IMR-90 (cell line): Measurements from ENCODE around the gene CTNNA2. TPM values are rescaled to one million over a fixed set of nuclear protein-coding genes. Genes with fewer than 3 reads are reported as not detected.

ENCODE experiments used
- ATAC-seq: fragments of 200-7000 bp; cut with Tn5 transposase; 2 replicates; pipeline ENCODE4 v1.9.1; 2020; ENCODE audit warnings: low read depth, mild to moderate bottlenecking, moderate library complexity
- BruUV-seq: library from RNA; stranded (reverse); fragments of 400-500 nt; replicated peaks from 2 replicates; lab custom pipeline; 2021; lab: Mats Ljungman, UMichigan
- CTCF ChIA-PET: fragments of 300-600 bp; formaldehyde crosslinking; extraction: SDS; loops from one replicate; lab custom pipeline; 2021; ENCODE audit warnings: antibody characterized with exemption; lab: Yijun Ruan, JAX
- POLR2A ChIA-PET: fragments of 300-600 bp; sonication (Branson Sonifier 250); formaldehyde crosslinking; loops from one replicate; lab custom pipeline; 2022; ENCODE audit warnings: antibody characterized with exemption; ENCODE audit not compliant: unreplicated experiment; lab: Charles Lee
- DNase-seq: peaks from one replicate; pipeline ENCODE4 v3.0.0; 2013
- H2AFZ ChIP-seq: replicated peaks from 2 replicates; pipeline ENCODE3; 2013; ENCODE audit warnings: low read length, mild to moderate bottlenecking; ENCODE audit not compliant: poor library complexity
- H2AK5ac ChIP-seq: 2 replicates; pipeline ENCODE4 v1.6.1; 2013; ENCODE audit warnings: low read depth, low read length, inconsistent platforms
- H2AK9ac ChIP-seq: replicated peaks from 2 replicates; pipeline ENCODE3; 2013; ENCODE audit warnings: mild to moderate bottlenecking, low read depth, low read length, moderate library complexity; ENCODE audit not compliant: poor library complexity
- H2BK120ac ChIP-seq: 2 replicates; pipeline ENCODE4 v1.6.1; 2013; ENCODE audit warnings: low read depth, low read length, inconsistent platforms
- H2BK15ac ChIP-seq: 3 replicates; pipeline ENCODE4 v1.6.1; 2013; ENCODE audit warnings: low read depth, low read length, inconsistent platforms
- H2BK20ac ChIP-seq: 2 replicates; pipeline ENCODE4 v1.6.1; 2013; ENCODE audit warnings: low read depth, mild to moderate bottlenecking, inconsistent platforms, low read length, moderate library complexity
- H2BK5ac ChIP-seq: 2 replicates; pipeline ENCODE4 v1.6.1; 2013; ENCODE audit warnings: mild to moderate bottlenecking, low read depth, low read length, inconsistent platforms; ENCODE audit not compliant: poor library complexity, severe bottlenecking
- H3K14ac ChIP-seq: replicated peaks from 2 replicates; pipeline ENCODE4 v1.6.1; 2013; ENCODE audit warnings: low read depth, low read length, inconsistent platforms
- H3K18ac ChIP-seq: 2 replicates; pipeline ENCODE4 v1.6.1; 2013; ENCODE audit warnings: low read depth, low read length, control low read depth
- H3K23ac ChIP-seq: 2 replicates; pipeline ENCODE4 v1.6.1; 2013; ENCODE audit warnings: low read depth, low read length, inconsistent platforms
- H3K27ac ChIP-seq: 2 replicates; pipeline ENCODE4 v1.5.1; 2013; ENCODE audit warnings: mild to moderate bottlenecking, control low read depth, low read length; ENCODE audit not compliant: insufficient read depth
- H3K27me3 ChIP-seq: 2 replicates; pipeline ENCODE4 v1.6.1; 2013; ENCODE audit warnings: low read length; ENCODE audit not compliant: control insufficient read depth, insufficient read depth
- H3K36me3 ChIP-seq: 2 replicates; pipeline ENCODE4 v1.6.1; 2013; ENCODE audit warnings: low read length, mixed read lengths; ENCODE audit not compliant: control insufficient read depth, insufficient read depth
- H3K4ac ChIP-seq: 2 replicates; pipeline ENCODE4 v1.6.1; 2013; ENCODE audit warnings: low read depth, low read length, inconsistent platforms
- H3K4me1 ChIP-seq: 2 replicates; pipeline ENCODE4 v1.6.1; 2013; ENCODE audit warnings: low read length, mixed read lengths; ENCODE audit not compliant: control insufficient read depth, insufficient read depth
- H3K4me2 ChIP-seq: 2 replicates; pipeline ENCODE4 v1.6.1; 2013; ENCODE audit warnings: low read depth, mild to moderate bottlenecking, control low read depth, low read length, moderate library complexity
- H3K4me3 ChIP-seq: 2 replicates; pipeline ENCODE4 v1.5.1; 2013; ENCODE audit warnings: low read depth, mild to moderate bottlenecking, control low read depth, low read length, moderate library complexity; ENCODE audit not compliant: insufficient read depth
- H3K56ac ChIP-seq: 2 replicates; pipeline ENCODE4 v1.6.1; 2013; ENCODE audit warnings: low read length, inconsistent platforms; ENCODE audit not compliant: insufficient read depth; ENCODE audit errors: extremely low read depth
- H3K79me1 ChIP-seq, 2 experiments: 2 replicates each; pipeline ENCODE4 v1.6.1; 2013; ENCODE audit warnings: low read length in 2 of 2, inconsistent platforms in 1 of 2, low read depth in 1 of 2
- H3K9ac ChIP-seq: 2 replicates; pipeline ENCODE4 v1.6.1; 2013; ENCODE audit warnings: low read depth, low read length, control low read depth
- H3K9me1 ChIP-seq: 2 replicates; pipeline ENCODE4 v1.6.1; 2013; ENCODE audit warnings: low read length, inconsistent platforms; ENCODE audit not compliant: insufficient read depth
- H3K9me3 ChIP-seq: 2 replicates; pipeline ENCODE4 v1.6.1; 2013; ENCODE audit warnings: low read length; ENCODE audit not compliant: control insufficient read depth, insufficient read depth
- H4K20me1 ChIP-seq: 2 replicates; pipeline ENCODE4 v1.6.1; 2013; ENCODE audit warnings: low read length, inconsistent platforms; ENCODE audit not compliant: insufficient read depth
- H4K5ac ChIP-seq: 2 replicates; pipeline ENCODE4 v1.6.1; 2013; ENCODE audit warnings: mild to moderate bottlenecking, low read depth, low read length, control low read depth
- H4K8ac ChIP-seq, 2 experiments: 2 replicates each; pipeline ENCODE4 v1.6.1; 2013; ENCODE audit warnings: low read depth in 2 of 2, low read length in 2 of 2, control low read depth in 1 of 2, inconsistent platforms in 1 of 2
- H4K91ac ChIP-seq: 2 replicates; pipeline ENCODE4 v1.6.1; 2013; ENCODE audit warnings: low read depth, low read length, inconsistent platforms; ENCODE audit not compliant: insufficient read depth
- MAFK ChIP-seq: IDR thresholded peaks from 2 replicates; pipeline ENCODE4 v1.6.1; 2012; ENCODE audit warnings: low read depth, low read length, improper control_type of control experiment
- RAD21 ChIP-seq: IDR thresholded peaks from 2 replicates; pipeline ENCODE4 v1.6.1; 2012; ENCODE audit warnings: low read length, improper control_type of control experiment
- WGBS, 2 experiments: methylation state at CpG; one replicate each; pipeline versions ENCODE4 v1.1.5 to v1.1.7; 2013; ENCODE audit warnings: missing lambda C conversion rate in 2 of 2; ENCODE audit not compliant: insufficient read length in 1 of 2; ENCODE audit errors: extremely low coverage in 2 of 2; 5-methylcytosine and 5-hydroxymethylcytosine counted together
- dilution Hi-C: fragments of 300-500 bp; cut with HindIII; formaldehyde crosslinking; loops from one replicate; pipeline ENCODE4 v1.14.3; 2018; ENCODE audit warnings: low sequenced_read_pairs; ENCODE audit not compliant: unreplicated experiment
- in situ Hi-C: fragments of 300-500 bp; cut with MboI; formaldehyde crosslinking; loops from 3 replicates; pipeline ENCODE4 v1.14.3; 2019; ENCODE audit warnings: low sequenced_read_pairs, inconsistent platforms, mixed read lengths
- intact Hi-C: fragments of 100-400 bp; cut with micrococcal nuclease; formaldehyde crosslinking; loops from 2 replicates; pipeline ENCODE4 v1.10.0; 2022
- polyA plus RNA-seq, 3 experiments: library from polyadenylated mRNA; depleted of rRNA; stranded (reverse); fragments of >200 nt; gene quantifications; 2 replicates each; pipeline ENCODE4 v1.2.3, GENCODE V29; 2012; ENCODE audit warnings: low replicate concordance in 1 of 3
- total RNA-seq: library from RNA; depleted of rRNA; stranded (reverse); fragments of >200 nt; gene quantifications from 2 replicates; pipeline ENCODE4 v1.2.3, GENCODE V29; 2012

Gene CTNNA2
- total and polyA plus RNA-seq, 2 of the 4 experiments (the other 2 are of a cell fraction) = not detected

- H2AFZ ChIP-seq = no peak overlapping the region
- in situ Hi-C loops (no loop called here), intact Hi-C loops (no loop called here), dilution Hi-C loops (no loop called here)
- H4K91ac ChIP-seq = no peak overlapping the region
- no peak overlapping the region for H3K4me3 ChIP-seq
- no peak overlapping the region for H3K23ac ChIP-seq
- no CpG with 5 or more reads among the region's 1 CpG for WGBS, 2 experiments
- no peaks in the 10 kb centered on the region for H3K36me3 ChIP-seq
- H3K56ac ChIP-seq = no peak overlapping the region
- H3K4me1 ChIP-seq = no peaks in the 10 kb centered on the region
- DNase-seq = no peak
- no peaks in the 10 kb centered on the region for H3K27me3 ChIP-seq
- H2BK20ac ChIP-seq = no peak overlapping the region
- TF ChIP-seq RAD21 (no peak), MAFK (peak; percentile 36; the same call in 1 of the 2 replicates)
- no peak overlapping the region for H2BK5ac ChIP-seq
- no peaks in the 10 kb centered on the region; the same call in 1 of the 2 replicates for H3K9me3 ChIP-seq
- H2AK5ac ChIP-seq = no peak overlapping the region
- no peaks in the 10 kb centered on the region for H3K79me1 ChIP-seq
- H4K8ac ChIP-seq = no peak overlapping the region
- no peak overlapping the region for H2AK9ac ChIP-seq
- H2BK15ac ChIP-seq = no peak overlapping the region
- H2BK120ac ChIP-seq = no peak overlapping the region
- no peak overlapping the region for H3K9ac ChIP-seq
- no peak overlapping the region for H3K4ac ChIP-seq
- no peak overlapping the region for H3K18ac ChIP-seq
- CTCF ChIA-PET = no interaction called here
- POLR2A ChIA-PET = no interaction called here
- no peaks in the 10 kb centered on the region for H3K9me1 ChIP-seq
- H4K5ac ChIP-seq = no peak overlapping the region
- H3K27ac ChIP-seq = no peak overlapping the region
- no TSS peak for BruUV-seq
- H3K14ac ChIP-seq = no peak overlapping the region
- ATAC-seq = no peak
- no peak overlapping the region for H3K4me2 ChIP-seq
- H4K20me1 ChIP-seq = no peaks in the 10 kb centered on the region
These were observed 108.9 kb downstream of the CTNNA2 start for GRCh38 chr2:79621755-79622154.
